GM12801 (cell line): ENCODE data around the gene ZNF687.

Experiments
- TF ChIP-seq, protein P1 (sequence below): IDR thresholded peaks from one replicate; pipeline ENCODE4 v1.5.1; 2011; ENCODE audit warnings: control low read depth; ENCODE audit not compliant: insufficient read length; ENCODE audit errors: extremely low read depth

The ZNF687 gene

DNA sequence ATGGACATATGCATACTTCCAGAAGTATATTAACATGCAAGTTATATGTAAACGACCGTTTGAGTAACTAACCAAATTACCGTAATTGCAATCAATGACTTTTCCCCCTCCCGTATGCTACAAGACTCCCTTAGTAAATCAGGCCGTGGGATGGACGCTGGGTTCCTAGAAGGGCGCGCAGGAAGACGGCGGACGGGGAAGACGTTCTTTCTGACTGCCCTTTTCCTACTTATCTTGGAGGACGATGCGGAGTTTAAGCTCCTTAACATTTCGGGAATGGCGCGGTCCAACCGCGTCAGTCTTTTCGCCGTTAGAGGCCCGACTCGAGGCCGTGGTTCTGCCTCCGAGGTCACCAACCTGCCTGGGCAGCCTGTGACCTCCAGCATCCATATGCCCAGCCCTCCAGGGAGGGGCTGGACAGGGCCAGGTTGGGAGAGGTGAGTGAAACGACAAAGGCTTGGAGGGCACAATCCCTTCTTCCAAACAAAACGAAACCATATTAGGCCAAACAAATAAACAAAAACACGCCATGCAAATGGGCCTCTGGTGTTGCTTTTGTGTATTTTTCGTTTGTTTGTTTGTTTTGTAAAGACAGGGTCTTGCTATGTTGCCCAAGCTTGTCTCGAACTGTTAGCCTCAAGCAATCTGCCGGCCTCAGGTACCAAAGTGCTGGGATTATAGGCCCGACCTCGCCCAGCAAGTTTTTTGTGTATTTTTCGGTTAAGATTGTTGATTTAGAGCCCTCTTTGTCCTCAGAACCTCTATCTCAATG lies 46.0 kb downstream of the ZNF687 start:
- TF ChIP-seq, protein P1, sequence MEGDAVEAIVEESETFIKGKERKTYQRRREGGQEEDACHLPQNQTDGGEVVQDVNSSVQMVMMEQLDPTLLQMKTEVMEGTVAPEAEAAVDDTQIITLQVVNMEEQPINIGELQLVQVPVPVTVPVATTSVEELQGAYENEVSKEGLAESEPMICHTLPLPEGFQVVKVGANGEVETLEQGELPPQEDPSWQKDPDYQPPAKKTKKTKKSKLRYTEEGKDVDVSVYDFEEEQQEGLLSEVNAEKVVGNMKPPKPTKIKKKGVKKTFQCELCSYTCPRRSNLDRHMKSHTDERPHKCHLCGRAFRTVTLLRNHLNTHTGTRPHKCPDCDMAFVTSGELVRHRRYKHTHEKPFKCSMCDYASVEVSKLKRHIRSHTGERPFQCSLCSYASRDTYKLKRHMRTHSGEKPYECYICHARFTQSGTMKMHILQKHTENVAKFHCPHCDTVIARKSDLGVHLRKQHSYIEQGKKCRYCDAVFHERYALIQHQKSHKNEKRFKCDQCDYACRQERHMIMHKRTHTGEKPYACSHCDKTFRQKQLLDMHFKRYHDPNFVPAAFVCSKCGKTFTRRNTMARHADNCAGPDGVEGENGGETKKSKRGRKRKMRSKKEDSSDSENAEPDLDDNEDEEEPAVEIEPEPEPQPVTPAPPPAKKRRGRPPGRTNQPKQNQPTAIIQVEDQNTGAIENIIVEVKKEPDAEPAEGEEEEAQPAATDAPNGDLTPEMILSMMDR, result no peak

DNA sequence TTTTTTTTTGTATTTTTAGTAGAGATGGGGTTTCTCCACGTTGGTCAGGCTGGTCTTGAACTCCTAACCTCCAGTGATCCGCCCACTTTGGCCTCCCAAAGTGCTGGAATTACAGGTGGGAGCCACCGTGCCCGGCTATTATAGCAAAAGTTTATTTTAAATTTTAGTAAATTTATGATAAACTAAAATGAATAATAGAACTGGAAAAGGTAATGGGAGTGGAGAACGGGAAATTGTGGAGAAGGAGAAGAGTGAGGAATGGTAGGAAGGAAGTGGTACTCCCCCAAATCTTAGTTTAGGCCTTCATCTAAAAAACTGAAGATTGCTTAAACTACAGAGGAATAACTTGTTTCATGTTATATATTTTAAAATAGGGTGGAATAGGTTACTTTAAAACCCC lies 52.7 kb downstream of the ZNF687 start:
- TF ChIP-seq, protein P1, result no peak

DNA sequence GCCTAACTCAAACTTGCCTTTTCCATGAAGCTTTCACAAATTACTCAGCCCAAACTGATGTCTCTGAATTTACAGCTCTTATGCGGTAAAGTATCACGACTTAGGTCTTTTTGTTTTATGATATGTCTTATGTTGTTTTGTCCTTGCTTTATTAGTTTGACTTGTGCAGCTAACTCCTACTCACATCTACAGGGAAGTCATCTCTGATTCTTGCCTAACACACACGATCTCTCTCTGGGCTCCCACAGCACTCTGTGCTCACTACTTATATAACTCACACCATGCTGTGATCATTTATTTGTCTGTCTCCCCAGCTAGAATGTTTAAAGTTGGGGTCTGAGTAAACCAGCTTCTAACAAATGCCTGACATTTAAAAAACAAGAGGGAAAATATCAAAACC lies 54.5 kb downstream of the ZNF687 start:
- TF ChIP-seq, protein P1, result no peak

DNA sequence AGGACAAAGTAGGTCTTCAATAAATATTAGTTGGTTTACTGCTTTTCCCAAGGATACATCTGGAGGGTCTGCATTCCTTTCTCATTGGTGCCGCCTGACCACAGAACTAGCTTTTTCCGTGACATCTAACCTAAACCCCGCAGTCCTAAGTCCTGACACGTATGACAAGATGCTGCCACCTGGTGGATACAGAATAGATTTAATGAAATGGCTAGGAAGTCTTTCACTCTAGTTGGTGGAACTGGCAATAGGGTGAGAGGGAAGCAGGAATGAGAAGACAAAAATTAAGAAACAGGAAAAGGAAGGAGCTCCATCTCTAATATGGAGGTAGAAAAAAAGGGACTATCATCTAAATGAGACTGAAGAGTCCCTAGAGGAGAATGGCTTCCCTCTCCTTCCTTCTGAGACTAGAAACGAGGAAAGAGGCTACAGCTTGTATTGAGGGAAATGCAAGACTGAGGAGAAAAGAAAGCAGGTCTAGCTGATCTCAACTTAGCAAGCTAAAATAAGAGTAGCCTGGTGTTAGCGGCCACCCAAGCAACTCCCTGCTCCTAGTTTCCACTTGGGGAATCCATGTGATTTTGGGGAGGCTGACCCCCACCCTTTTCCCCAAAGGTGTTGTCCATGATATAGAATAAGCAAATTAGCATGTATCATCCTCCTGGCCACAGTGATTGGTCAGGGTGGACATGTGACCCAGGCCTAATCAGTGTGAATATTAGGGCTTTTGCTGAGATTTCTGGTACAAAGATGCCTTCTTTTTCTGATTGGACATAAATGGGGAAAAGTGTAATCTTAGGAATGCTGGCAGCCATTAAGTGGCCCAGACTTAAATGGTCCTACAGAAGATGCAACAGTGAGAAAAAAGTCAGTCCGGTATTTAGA lies 59.0 kb downstream of the ZNF687 start:
- TF ChIP-seq, protein P1, result no peak
